A204.1 (cell line): ENCODE results near the gene CLSTN2.

Experiments
- FAIRE-seq: peaks from 2 replicates; lab custom pipeline; 2012; peaks lifted over from hg19 to GRCh38; lab: Jason Lieb, UNC

CLSTN2 gene

DNA sequence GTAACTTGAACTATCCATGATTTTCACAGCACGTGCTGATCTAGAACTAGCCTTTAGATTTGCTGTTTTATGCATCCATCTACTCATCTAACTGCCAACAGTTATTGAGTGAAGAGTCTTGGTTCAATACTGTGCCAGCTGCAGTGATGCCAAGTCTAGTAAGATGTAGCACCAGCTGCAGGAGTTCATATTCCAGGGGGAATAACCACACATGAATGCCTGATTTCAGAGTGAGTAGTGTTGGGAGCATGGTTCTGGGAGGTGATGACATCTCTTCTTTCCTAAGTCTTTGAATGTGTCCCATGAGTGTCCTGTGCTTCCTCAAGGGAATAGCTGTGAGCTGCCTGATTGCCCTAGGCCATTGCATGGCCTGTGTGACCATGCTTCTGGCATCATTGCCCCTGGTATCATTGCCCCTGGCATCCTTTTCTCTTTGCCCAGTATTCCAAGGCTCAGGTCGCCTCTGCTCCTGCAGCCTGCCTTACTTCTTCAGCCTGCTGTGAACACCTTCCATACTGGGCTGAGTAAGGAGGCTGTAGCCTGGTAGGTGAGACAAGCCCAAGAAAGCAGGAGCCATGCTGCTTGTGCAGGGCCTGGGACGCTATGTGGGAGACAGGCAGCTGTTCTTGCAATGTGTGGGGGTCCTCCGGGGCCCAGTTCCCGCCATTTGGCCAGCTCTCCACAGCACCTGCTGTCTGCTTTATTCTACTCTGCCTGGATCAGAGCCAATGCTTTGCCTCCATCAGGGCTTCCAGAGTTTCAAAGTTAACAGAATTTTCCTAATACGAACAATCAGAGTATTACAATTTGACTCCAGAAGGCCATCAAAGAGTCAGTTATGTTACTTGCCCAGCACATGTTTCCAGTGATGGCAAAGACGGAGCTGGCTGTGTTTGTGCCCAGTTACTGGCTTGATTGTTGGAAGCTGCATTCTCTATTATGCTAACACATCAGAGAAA, 73.2 kb downstream of the CLSTN2 start:
- FAIRE-seq, result no peak

DNA sequence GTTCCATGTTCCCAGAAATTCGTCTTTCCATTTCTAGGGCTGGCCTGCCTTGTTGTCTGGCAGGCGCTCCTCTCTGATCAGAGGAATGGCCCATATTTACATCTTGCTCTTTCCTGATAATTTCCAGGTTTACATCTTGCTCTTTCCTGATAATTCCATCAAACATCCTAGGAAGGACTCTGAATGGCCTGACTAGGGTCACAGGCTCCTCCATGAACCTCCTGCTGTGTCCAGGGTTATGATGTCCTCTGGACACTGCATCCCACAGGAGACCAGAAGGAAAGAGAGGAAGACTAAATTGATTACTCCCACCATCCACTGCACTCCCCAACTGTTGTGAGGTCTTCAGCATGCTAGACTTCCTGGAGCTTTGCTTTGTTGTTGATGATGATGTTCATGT, 75.4 kb downstream of the CLSTN2 start:
- no peak for FAIRE-seq

DNA sequence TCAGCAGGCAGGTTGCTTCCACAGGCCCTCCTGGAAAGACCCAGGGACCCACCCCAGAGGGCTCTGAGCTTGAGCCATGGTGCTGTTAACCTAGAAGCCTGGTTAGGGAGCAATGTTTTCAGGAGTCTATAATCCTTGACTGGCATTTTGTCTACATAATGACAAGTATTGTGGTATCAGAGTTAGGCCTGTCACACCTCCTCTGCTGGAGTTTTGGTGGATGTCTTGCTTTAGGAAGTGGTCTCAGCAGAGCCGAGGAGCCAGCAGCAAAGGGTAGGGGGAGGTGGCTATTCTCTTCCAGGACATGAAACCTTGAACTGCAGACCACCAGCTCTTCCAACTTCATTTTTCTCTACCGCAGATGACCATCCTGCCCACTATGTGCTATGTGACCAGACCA, 76.1 kb downstream of the CLSTN2 start:
- FAIRE-seq, result no peak

DNA sequence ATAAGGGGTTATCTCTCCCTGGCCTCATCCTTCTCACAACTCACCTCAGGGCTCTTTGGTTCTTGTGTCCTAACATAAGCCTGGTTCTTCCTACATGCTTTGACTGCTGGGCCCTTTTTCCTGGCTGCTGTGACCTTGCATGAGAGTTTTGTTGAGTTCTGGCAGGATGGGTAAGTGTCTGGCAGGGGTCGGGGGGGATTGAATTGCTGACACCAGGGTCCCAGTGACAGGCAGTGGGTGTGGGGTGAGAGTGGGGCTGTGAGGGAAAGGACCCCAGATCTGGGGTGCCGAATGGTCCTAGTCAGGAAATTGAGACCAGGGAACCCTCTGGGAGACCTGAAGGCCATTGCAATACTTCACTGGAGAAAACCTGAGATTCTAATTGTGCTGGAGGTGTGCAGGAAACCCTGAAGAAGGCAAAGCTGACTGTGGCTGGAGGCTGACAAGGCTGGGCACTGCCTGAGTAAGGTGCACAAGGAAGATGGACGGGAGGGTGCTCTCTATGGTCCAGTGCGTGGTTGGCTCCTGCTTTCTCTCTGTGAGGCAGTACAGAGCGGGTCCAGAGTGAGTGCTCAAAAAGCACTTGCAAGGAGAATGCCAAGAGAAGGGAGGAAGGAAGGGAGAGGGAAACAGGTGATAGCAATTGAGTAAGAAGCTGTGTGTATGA, 76.8 kb downstream of the CLSTN2 start:
- no peak for FAIRE-seq

DNA sequence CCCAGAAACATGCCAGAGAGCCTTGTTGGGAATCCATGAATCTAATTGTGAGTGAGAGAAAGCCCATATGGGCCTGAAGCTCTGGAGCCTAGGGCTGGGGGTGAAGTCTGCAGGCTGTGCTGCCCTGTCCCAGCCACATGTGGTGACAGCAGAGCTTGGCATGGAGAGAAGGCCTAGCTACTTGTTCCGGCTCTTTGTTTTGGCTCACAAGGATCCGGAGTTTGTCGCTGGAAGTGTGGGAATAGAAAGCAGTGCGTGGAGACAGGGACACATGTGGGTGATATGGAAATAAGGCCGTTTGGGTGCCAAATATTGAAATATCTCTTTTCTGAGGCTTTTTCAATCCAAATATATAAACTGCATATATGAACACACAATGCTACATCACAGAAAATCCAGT, 78.2 kb downstream of the CLSTN2 start:
- no peak for FAIRE-seq

DNA sequence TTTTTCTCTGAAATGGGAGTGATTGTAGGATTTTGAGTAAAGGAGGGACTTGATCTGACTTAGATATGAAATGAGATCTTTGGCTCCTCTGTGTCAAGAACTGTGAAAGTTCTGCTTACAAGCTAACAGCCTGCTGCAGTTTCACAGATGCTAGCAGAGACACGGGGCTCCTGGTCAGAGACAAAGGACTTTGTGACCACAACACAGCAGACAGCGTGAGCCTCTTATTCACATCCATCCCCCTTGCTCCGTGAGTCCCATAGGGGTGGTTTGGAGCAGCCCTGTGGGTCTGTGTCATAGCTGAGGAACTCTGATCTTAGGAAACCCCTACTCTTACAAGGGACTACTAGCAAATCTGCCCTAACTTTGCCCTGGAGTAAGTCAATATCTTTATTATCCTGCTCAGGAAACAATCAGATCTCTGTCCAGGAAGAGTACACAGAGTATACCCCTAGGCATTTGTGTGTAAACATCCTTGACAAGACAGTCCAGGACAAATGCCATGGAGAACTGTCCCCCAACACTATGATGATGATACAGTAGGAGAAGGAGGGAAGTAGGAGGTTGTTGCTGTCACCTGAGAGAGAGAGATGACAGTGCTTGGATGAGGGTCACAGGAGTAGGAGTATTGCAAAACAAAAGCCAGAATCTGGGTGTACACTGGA, 80.0 kb downstream of the CLSTN2 start:
- no peak for FAIRE-seq

DNA sequence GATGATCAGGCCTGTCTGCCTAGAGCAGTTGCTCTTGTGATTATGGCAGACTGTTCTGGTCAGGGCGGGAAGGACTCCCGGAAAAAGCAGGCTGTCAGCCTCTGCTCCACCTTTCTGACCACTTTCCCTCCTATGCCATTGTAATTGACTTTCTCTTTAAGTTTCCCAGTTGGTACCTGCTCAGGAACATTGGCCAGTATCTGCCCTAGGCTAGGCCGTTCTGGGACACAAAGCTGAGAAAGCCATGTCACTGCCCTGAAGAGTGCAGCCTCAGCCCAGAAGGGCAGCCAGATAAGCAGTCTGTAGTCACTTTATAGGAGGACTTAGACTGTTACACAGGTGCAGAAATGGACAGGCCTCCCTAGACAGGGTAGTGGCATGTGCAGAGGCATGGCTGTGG, 80.8 kb downstream of the CLSTN2 start:
- FAIRE-seq, result no peak

DNA sequence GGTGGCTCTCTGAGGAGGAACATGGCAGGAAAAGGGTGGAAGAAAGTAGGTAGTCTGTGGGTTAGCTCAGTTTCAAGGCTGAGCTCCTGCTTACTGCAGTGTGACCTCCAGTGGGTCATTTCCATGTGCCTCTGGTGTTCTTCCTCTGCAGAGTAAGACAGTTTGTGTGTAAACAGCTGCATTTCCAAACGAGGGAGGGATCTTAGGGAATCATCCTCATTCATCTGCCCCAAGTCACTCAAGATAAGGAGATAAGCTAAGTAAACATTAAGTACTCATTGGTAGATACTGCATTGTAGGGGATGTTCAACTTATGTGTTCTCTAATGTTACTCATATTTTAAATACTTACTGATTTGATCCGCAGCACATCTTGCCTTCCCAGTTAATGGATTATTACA, 83.6 kb downstream of the CLSTN2 start:
- no peak for FAIRE-seq

DNA sequence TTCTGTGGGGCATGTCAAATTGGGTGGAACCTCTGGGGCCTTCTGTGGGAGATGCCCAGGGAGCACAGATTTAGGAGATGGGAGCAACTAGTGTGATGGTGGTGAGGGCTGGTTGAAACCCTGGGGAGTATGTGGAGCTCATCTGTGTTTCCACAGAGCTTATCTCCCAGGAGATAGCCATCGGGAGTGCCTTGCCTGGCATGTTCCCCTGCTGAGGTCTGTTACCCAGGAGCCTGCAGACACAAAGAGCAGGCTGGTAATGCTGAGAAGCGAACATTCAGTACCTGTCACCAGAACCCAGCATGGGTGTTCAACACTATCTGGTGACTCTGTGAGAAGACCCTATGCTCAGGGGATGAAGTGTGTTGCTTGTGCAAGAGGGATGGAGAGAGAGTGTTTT, 85.0 kb downstream of the CLSTN2 start:
- no peak for FAIRE-seq

DNA sequence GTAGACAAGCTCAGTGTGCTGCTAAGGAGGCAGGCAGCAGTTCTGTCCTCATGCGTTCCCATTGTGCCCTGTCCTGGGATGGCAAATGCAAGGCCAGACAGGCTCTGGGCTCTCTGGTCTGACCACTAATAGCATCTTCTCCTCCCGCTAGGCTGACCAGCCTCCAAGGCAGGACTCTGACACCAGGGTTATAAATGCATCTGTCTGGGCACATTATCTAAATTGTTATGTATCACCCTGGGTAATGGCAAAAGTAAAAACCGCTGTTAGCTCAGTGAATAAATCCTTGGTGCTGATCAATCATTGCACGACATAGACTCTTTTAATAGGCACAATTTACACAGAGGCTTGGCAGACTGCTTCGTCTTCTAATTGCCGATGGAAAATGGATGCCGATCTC, 85.6 kb downstream of the CLSTN2 start:
- FAIRE-seq, result no peak

DNA sequence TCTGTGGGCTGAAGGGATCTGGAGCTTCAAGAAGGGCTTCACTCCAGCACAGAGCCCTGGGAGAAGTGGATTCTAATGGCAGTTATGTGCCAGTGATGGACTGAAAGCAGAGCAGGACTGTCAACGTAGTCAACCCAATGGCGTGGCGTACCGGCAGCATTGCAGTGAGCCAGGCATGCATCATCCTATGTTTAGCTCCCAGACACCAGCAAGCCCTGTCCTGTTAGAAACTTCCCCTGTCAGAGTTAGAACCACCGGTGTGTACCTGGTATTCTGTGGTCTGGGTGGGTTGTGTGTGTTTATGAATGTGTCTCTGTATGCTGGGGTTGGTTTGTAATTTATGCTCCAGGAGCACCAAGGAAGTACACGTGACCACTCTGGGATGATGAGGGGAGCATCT, 86.3 kb downstream of the CLSTN2 start:
- no peak for FAIRE-seq

DNA sequence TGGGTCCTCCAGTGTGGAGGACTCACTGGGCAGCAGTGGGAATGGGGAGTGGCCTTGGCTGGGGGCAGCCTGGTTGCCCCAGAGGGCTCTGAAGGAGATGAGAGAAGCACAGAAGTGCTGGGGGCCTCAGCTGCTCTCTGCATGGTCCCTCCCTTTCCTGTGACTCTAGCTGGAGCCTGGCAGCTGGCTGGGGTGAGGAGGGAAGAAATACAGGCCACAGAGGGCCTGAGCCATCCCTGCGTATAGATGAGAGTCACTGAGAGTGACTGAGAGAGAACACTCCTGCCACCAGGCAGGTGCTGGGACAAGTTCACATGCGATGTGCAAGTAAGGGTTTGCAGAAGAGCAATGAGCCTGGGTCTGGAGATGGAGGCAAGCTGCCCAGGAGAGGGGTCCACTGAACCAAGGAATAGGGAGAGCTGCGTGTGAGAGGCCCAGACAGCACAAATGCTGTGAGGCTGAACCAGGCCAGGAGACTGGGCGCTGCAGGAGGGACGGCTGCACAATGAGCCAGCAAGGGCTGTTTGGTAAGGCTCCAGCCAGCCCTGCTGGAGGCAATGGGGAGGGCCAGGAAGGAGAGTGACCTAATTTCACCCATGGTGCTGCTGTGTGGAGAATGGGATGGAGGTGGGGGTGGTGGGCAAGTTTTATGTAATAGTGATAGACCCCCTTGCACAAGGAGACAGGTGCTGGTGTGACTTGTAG, 87.2 kb downstream of the CLSTN2 start:
- no peak for FAIRE-seq

DNA sequence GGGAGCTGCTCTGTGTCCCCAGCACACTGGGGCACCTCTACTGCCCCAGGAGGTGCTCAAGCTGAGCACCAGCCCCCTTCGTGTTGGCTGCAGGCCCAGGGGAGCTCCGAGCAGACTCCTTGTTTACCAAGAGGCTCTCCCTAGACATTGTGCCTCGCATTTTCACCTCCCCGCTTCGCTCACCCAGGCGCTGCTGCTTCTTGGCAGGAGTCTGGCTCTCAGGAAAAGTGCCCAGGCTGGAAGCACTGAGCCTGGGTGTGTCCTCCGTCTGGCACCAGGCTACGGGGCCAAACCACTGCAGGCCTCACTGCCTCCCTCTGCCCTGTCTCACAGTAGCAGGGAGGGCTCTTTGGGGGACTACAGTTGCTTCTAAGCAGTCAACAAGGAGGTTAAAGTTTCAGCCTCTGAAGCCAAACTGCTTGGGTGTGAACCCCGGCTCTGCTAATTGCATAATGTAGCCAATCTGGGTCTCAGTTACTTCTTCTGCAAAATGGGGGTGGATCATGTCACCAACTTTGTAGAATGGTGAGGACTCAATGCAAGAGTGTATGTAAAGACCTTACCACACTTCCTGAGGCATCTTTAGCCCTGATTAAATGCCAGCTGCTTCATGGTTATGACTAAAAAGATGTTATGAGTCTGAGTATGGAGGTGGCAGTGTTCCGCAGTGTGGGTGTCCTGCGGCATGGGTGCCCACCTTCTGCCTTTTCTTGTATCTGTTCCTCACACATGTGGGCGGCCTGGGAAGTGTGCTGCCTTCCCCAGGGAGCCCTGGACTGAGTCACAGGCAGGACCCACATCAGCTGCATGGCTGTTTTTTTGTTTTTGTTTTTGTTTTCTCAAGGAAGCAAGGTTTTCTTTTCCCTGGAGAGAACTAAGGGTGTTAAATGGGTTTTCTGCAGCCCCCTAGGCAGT, 88.9 kb downstream of the CLSTN2 start:
- no peak for FAIRE-seq

DNA sequence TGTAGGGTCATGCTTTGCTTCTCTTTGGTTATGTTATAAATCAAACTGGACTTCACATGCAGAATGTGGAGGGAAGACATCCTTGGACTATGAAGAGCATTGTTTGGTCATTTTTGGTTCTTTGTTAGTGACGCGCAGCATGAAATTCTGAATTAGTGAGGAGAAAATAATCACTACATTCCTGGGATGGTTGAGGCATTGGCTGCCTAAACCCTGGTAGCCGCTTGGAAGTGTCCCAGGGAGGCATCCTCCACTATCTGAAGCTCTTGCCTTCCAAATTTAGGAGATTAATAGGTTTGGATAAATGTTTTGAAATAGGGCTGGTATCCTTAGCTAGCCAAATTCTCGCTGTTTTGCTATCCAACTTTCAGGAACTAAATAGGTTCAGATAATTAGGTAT, 96.2 kb downstream of the CLSTN2 start:
- FAIRE-seq, result no peak

DNA sequence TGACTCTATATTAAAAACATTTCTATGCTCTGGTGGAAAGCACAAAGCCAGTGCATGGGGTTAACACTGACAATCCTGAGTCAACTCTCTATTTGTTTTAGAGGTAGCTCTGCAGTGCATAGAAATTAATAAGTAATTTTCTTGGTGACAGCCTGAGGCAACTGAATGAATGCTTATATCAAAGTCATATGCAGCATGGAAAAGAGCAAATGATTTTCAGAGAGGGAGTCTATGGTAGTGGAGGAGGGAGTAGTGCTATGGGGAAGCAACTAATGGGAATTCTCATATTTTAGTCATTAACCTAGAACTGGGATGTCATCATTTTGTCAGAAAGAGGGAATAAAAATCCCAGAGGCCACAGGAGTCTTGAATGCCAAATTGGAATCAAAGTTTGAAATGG, 99.1 kb downstream of the CLSTN2 start:
- no peak for FAIRE-seq

DNA sequence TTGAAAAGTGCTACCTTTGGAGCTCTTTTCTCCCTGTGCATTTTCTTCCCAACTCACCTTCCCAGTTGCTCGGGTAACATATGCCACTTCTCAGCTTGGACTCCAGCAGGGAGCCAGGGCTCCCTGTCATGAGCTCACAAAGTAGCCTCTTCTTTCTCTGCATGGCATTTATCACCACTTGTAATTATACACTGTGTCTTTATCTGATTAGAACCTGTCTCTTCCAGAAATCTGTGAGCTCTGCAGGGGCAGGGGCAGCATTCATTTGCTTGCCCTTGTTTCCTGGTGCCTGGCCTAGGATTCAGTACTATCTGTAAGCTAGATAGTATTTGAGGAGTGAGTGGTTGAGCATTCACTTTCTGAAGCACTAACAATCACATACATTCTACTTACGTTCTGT, 100.9 kb downstream of the CLSTN2 start:
- FAIRE-seq, result no peak

DNA sequence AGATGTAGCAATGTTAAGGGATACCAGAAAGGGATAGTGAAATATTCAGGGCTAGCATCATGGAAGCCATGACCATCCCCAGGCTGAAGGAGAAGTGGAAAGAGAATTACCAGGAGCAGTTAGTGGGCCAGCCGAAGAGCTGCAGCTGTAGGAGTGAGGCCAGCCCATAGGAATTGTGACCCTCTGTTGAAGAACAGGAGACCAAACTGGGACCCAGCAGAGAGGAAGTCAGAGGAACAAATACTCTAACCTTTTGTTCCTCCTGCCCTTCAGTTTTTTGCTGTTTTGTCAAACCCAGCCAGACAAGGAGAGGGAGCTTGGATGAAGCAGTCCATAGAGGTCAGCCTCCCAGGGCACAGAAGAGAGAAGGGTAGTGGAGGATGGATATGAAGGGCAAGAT, 115.4 kb downstream of the CLSTN2 start:
- FAIRE-seq, result no peak

DNA sequence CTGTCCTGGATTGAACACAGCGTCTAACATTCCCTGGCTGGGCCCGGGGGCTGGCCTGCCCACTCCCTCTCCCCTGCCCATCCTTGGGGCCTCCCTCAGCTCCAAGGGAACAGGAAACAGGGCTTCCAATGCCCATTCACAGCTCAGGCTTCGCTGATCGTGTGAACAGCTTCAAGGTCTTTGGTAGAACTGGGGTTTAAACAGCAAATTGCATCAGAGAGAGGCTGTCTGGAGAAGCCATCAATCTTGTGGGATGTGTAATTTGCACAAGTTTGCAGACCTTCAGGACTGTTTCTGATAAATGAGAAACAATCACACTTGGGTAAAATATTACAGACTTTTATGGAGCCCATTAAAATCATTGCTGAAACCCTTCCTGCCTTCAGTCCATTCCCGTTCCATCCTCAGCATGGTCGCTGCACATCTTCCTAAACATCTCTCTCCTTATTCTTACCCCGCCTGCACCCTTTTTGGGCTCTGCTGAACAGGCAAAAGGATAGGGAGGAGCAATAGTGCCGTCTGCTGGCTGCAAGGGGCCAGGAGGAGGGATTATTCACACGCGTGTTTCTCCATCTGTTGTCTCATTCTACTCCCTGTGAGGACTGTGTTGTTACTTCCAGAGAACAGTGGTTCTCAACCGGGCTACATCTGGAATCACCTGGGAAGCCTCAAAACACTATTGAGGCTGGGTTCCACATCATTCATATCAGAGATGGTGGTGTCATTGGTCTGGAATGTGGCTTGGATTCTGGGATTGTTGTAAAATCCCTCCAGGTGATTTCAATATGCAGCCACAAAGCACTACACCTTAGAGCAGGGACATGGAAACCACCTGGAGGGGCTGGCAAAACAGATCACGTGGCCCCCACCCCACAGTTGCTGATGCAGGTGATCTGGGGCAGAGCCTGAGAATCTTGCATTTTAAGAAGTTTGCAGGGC, 116.3 kb downstream of the CLSTN2 start:
- FAIRE-seq, result no peak

DNA sequence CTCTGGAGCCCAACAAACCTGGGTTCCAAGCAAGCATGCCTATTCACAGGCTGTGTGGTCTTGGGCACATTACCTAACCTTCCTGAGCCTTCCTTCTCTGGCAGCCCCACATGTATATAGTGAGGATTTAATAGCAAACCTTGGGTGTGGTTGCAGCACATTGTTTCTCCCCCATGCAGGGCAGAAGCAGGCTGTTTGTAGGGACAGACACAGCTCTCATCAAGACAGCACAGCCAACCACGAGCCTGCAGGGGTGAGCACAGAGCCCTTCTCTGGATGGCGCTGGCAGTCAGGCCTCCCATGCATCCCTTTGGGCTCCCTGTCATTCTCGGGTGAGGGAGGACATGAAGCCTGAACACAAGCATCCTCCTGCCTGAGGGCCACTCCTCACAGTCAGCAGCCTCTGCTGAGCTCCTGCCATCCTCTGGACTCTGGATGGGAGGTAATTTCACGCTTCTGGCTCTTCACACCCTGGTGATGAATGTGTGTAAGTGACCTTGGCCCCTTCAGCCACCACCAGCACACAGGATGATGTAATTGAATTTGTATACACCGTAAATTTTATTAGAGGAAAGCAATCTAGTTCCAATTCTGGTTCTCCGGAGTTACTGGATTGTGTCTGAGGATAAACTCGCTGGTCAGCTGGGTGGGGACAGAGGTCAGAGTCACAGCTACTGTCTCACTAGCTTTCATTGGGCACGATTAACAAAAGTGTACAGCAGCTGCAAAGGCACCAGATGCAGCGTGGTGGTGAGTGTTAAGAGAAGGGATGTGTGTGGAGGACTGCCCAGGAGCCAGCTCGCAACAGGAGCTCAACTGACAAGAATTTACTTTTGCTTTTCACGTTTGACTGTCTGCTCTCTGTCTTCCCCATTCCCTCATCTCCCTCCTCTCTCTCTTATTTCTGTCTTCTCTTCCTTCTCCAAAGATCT, 118.1 kb downstream of the CLSTN2 start:
- no peak for FAIRE-seq
